ENCODE data around the gene MINDY4.

The MINDY4 gene

GRCh38 chr7:30835396-30835915, 64.2 kb downstream of the MINDY4 start:
- Histone ChIP-seq H3K36me3 (no peaks in the 10 kb centered on the region), H3K9me3 (no peaks in the 10 kb centered on the region), H3K4me3 (ENCODE audit: low read depth in 1 of 2, low read length in 1 of 2) (no peak overlapping the region), H3K27me3 (no peaks in the 10 kb centered on the region), H3K27ac (no peak overlapping the region), H3K4me1 (ENCODE audit: control insufficient read depth in 1 of 2, insufficient read depth in 1 of 2, low read depth in 1 of 2, low read length in 1 of 2) (no peaks in the 10 kb centered on the region)
- TF ChIP-seq CTCF (IDR thresholded peaks at IDR 0.05): no peak

- Histone ChIP-seq H3K27ac (no peak overlapping the region), H3K36me3 (no peaks in the 10 kb centered on the region)
- no peak for TF ChIP-seq CTCF (IDR thresholded peaks at IDR 0.05)
These were observed 65.8 kb downstream of the MINDY4 start for GRCh38 chr7:30836991-30837390.

GRCh38 chr7:30837581-30837980, 66.4 kb downstream of the MINDY4 start:
- no peaks in the 10 kb centered on the region for H3K27me3 ChIP-seq
- H3K36me3 ChIP-seq: no peaks in the 10 kb centered on the region
- H3K4me1 ChIP-seq (ENCODE audit: control insufficient read depth in 1 of 2, insufficient read depth in 1 of 2, low read depth in 1 of 2, low read length in 1 of 2): no peaks in the 10 kb centered on the region

More at GRCh38 chr7:30836991-30837390, 65.8 kb downstream of the MINDY4 start:
- Histone ChIP-seq H3K4me1 (ENCODE audit: control insufficient read depth in 1 of 2, insufficient read depth in 1 of 2, low read depth in 1 of 2, low read length in 1 of 2) (no peaks in the 10 kb centered on the region), H3K4me3 (ENCODE audit: low read depth in 1 of 2, low read length in 1 of 2) (no peak overlapping the region), H3K9me3 (no peaks in the 10 kb centered on the region), H3K27me3 (no peaks in the 10 kb centered on the region)

GRCh38 chr7:30838008-30838407, 66.8 kb downstream of the MINDY4 start:
- H3K27me3 ChIP-seq: no peaks in the 10 kb centered on the region
- no peak overlapping the region for H3K27ac ChIP-seq
- no peaks in the 10 kb centered on the region for H3K36me3 ChIP-seq
- H3K4me1 ChIP-seq (ENCODE audit: control insufficient read depth in 1 of 2, insufficient read depth in 1 of 2, low read depth in 1 of 2, low read length in 1 of 2): no peaks in the 10 kb centered on the region
- no peak for TF ChIP-seq CTCF (IDR thresholded peaks at IDR 0.05)
- H3K4me3 ChIP-seq (ENCODE audit: low read depth in 1 of 2, low read length in 1 of 2): no peak overlapping the region
- H3K9me3 ChIP-seq: no peaks in the 10 kb centered on the region

More at GRCh38 chr7:30837581-30837980, 66.4 kb downstream of the MINDY4 start:
- Histone ChIP-seq H3K27ac (no peak overlapping the region), H3K4me3 (ENCODE audit: low read depth in 1 of 2, low read length in 1 of 2) (no peak overlapping the region), H3K9me3 (no peaks in the 10 kb centered on the region)
- TF ChIP-seq CTCF (IDR thresholded peaks at IDR 0.05): no peak

- no peak for TF ChIP-seq CTCF (IDR thresholded peaks at IDR 0.05)
- no peaks in the 10 kb centered on the region for H3K9me3 ChIP-seq
- H3K4me1 ChIP-seq (ENCODE audit: control insufficient read depth in 1 of 2, insufficient read depth in 1 of 2, low read depth in 1 of 2, low read length in 1 of 2): no peaks in the 10 kb centered on the region
- no peaks in the 10 kb centered on the region for H3K27me3 ChIP-seq
- no peak overlapping the region for H3K4me3 ChIP-seq (ENCODE audit: low read depth in 1 of 2, low read length in 1 of 2)
- H3K27ac ChIP-seq: no peak overlapping the region
- no peaks in the 10 kb centered on the region for H3K36me3 ChIP-seq
These were observed 69.2 kb downstream of the MINDY4 start for GRCh38 chr7:30840141-30841024.

Data from neutrophil (primary cell).